Measurements from ENCODE around the gene WDFY2.

WDFY2 gene

GRCh38 chr13:51786425-51787265 lies 202.4 kb downstream of the WDFY2 start:
- TF ChIP-seq CTCF (IDR thresholded peaks at IDR 0.05; ENCODE audit: borderline replicate concordance, control extremely low read depth, extremely low read depth, insufficient read depth, missing control alignments), result no peak
- in situ Hi-C loops (cut with MboI; ENCODE audit: low sequenced_read_pairs, unreplicated experiment), result loop anchor here (25.0 kb wide), 1 partner anchor 499 kb away; no protein-coding TSS in a partner anchor
- no peak for DNase-seq (ENCODE audit: low spot score)

GRCh38 chr13:51793570-51794271 lies 209.5 kb downstream of the WDFY2 start:
- in situ Hi-C loops (cut with MboI; ENCODE audit: low sequenced_read_pairs, unreplicated experiment), result loop anchor here (10.0 to 25.0 kb wide), 2 partner anchors 349 to 506 kb away; no protein-coding TSS in a partner anchor
- no peak for DNase-seq (ENCODE audit: low spot score)
- TF ChIP-seq CTCF (IDR thresholded peaks at IDR 0.05; ENCODE audit: borderline replicate concordance, control extremely low read depth, extremely low read depth, insufficient read depth, missing control alignments), result no peak

- no peak for TF ChIP-seq CTCF (IDR thresholded peaks at IDR 0.05; ENCODE audit: borderline replicate concordance, control extremely low read depth, extremely low read depth, insufficient read depth, missing control alignments)
- in situ Hi-C loops (cut with MboI; ENCODE audit: low sequenced_read_pairs, unreplicated experiment), result loop anchor here (10.0 to 25.0 kb wide), 2 partner anchors 350 to 508 kb away; no protein-coding TSS in a partner anchor
- DNase-seq (ENCODE audit: low spot score), result no peak
Measured at GRCh38 chr13:51794964-51795363, 210.7 kb downstream of the WDFY2 start.

- no peak for TF ChIP-seq CTCF (IDR thresholded peaks at IDR 0.05; ENCODE audit: borderline replicate concordance, control extremely low read depth, extremely low read depth, insufficient read depth, missing control alignments)
- DNase-seq (ENCODE audit: low spot score), result no peak
- in situ Hi-C loops (cut with MboI; ENCODE audit: low sequenced_read_pairs, unreplicated experiment), result loop anchor here (10.0 to 25.0 kb wide), 2 partner anchors 351 to 508 kb away; no protein-coding TSS in a partner anchor
Measured at GRCh38 chr13:51795419-51795818, 211.2 kb downstream of the WDFY2 start.

GRCh38 chr13:51796546-51796945 lies 212.3 kb downstream of the WDFY2 start:
- no peak for DNase-seq (ENCODE audit: low spot score)
- in situ Hi-C loops (cut with MboI; ENCODE audit: low sequenced_read_pairs, unreplicated experiment), result loop anchor here (10.0 to 25.0 kb wide), 2 partner anchors 352 to 509 kb away; no protein-coding TSS in a partner anchor
- TF ChIP-seq CTCF (IDR thresholded peaks at IDR 0.05; ENCODE audit: borderline replicate concordance, control extremely low read depth, extremely low read depth, insufficient read depth, missing control alignments), result no peak

GRCh38 chr13:51797664-51798488 lies 213.6 kb downstream of the WDFY2 start:
- in situ Hi-C loops (cut with MboI; ENCODE audit: low sequenced_read_pairs, unreplicated experiment), result loop anchor here (10.0 to 25.0 kb wide), 2 partner anchors 353 to 511 kb away; no protein-coding TSS in a partner anchor
- TF ChIP-seq CTCF (IDR thresholded peaks at IDR 0.05; ENCODE audit: borderline replicate concordance, control extremely low read depth, extremely low read depth, insufficient read depth, missing control alignments), result peak; percentile 45
- peak; percentile 65 for DNase-seq (ENCODE audit: low spot score)

Data from GM13976 (cell line).